GM12878 (cell line): ENCODE measurements around the gene STAG1. TPM values are rescaled to one million over a fixed set of nuclear protein-coding genes. Genes with fewer than 3 reads are reported as not detected.

Source experiments
- ATF2 ChIP-seq: IDR thresholded peaks from 2 replicates; pipeline ENCODE4 v1.6.1; 2012; ENCODE audit warnings: low read length, inconsistent platforms
- CREB1 ChIP-seq: IDR thresholded peaks from 2 replicates; pipeline ENCODE4 v1.6.1; 2012; ENCODE audit warnings: low read depth, mild to moderate bottlenecking, inconsistent platforms
- CTCF ChIP-seq, 3 experiments: IDR thresholded peaks in 2 of 3; conservative IDR thresholded peaks in 1 of 3; 2 replicates each; pipeline ENCODE4 v1.5.1; 2011; ENCODE audit warnings: low read depth in 3 of 3, low read length in 3 of 3, mild to moderate bottlenecking in 3 of 3, control low read depth in 2 of 3, moderate library complexity in 2 of 3, inconsistent platforms in 1 of 3, mixed read lengths in 1 of 3; ENCODE audit not compliant: control insufficient read depth in 2 of 3, insufficient read depth in 1 of 3; ENCODE audit errors: extremely low read depth in 1 of 3
- ETV6 ChIP-seq, 2 experiments: fragments of 450-650 bp in 1 of 2; IDR thresholded peaks in 1 of 2; conservative IDR thresholded peaks in 1 of 2; 2 replicates each; pipeline ENCODE4 v1.6.1; 2014; ENCODE audit warnings: antibody characterized with exemption in 1 of 2, borderline replicate concordance in 1 of 2, low read depth in 1 of 2, mild to moderate bottlenecking in 1 of 2, moderate library complexity in 1 of 2
- FOS ChIP-seq: IDR thresholded peaks from 3 replicates; pipeline ENCODE4 v1.6.1; 2011; ENCODE audit warnings: borderline replicate concordance; ENCODE audit not compliant: insufficient read length; ENCODE audit errors: extremely low read depth
- HDGF ChIP-seq: fragments of 450-650 bp; IDR thresholded peaks from 2 replicates; pipeline ENCODE4 v1.6.1; 2016; ENCODE audit warnings: antibody characterized with exemption
- MEF2B ChIP-seq: fragments of 450-650 bp; IDR thresholded peaks from 2 replicates; pipeline ENCODE4 v1.6.1; 2018; ENCODE audit warnings: mild to moderate bottlenecking, moderate library complexity; ENCODE audit not compliant: partially characterized antibody, poor library complexity, severe bottlenecking
- MTA3 ChIP-seq: IDR thresholded peaks from 2 replicates; pipeline ENCODE4 v1.6.1; 2012; ENCODE audit warnings: low read length, inconsistent platforms, borderline replicate concordance
- NFIC ChIP-seq: IDR thresholded peaks from 2 replicates; pipeline ENCODE4 v1.6.1; 2012; ENCODE audit warnings: low read depth, mild to moderate bottlenecking, inconsistent platforms, low read length, moderate library complexity
- NFYB ChIP-seq: IDR thresholded peaks from 2 replicates; pipeline ENCODE4 v1.6.1; 2011; ENCODE audit warnings: low read depth, mild to moderate bottlenecking, low read length, improper control_type of control experiment, moderate library complexity; ENCODE audit not compliant: insufficient read depth
- PML ChIP-seq: IDR thresholded peaks from 2 replicates; pipeline ENCODE4 v1.6.1; 2012; ENCODE audit warnings: low read length, inconsistent platforms
- POLR2AphosphoS5 ChIP-seq: IDR thresholded peaks from 2 replicates; pipeline ENCODE4 v1.6.1; 2011; ENCODE audit warnings: mild to moderate bottlenecking, low read length, inconsistent platforms
- RELA ChIP-seq: fragments of 450-650 bp; IDR thresholded peaks from 2 replicates; pipeline ENCODE4 v1.8.0; 2014; ENCODE audit warnings: borderline replicate concordance; ENCODE audit not compliant: partially characterized antibody
- TBL1XR1 ChIP-seq: IDR thresholded peaks from 2 replicates; pipeline ENCODE4 v1.6.1; 2012; ENCODE audit warnings: low read depth, low read length, improper control_type of control experiment
- ZNF217 ChIP-seq: fragments of 450-650 bp; IDR thresholded peaks from 2 replicates; pipeline ENCODE4 v1.6.1; 2017; ENCODE audit warnings: antibody characterized with exemption, mild to moderate bottlenecking
- ZNF687 ChIP-seq: fragments of 450-650 bp; IDR thresholded peaks from 2 replicates; pipeline ENCODE4 v1.6.1; 2017; ENCODE audit warnings: mild to moderate bottlenecking, moderate library complexity
- polyA plus RNA-seq, 11 experiments: library from polyadenylated mRNA; depleted of rRNA in 4 of 11; unstranded in 6 of 11; stranded (reverse) in 5 of 11; fragments of >200 nt; fragmentation: Nextera tagmentation in 4 of 11; fragmentation: Illumina TruSeq in 1 of 11; extraction: Ambion mirVana in 4 of 11; extraction: Trizol in 1 of 11; gene quantifications; 1 replicate in 1 of 11; 2 replicates in 10 of 11; pipeline versions ENCODE4 v1.2.1 to v1.2.3, GENCODE V29; 2011 to 2016; ENCODE audit warnings: inconsistent platforms in 2 of 11, missing spikeins in 2 of 11, low read depth in 1 of 11
- total RNA-seq, 4 experiments: library from RNA; depleted of rRNA in 3 of 4; stranded (reverse); fragments of >200 nt in 3 of 4; fragmentation: Illumina TruSeq in 1 of 4; extraction: Trizol in 1 of 4; gene quantifications; 2 replicates each; pipeline versions ENCODE4 v1.2.1 to v1.2.3, GENCODE V29; 2013 to 2021
- TF ChIP-seq, protein P1 (sequence below): fragments of 150-350 bp; IDR thresholded peaks from 2 replicates; pipeline ENCODE4 v1.6.1; 2016; ENCODE audit warnings: low read depth, low read length
- TF ChIP-seq, protein P2 (sequence below): fragments of 450-650 bp; IDR thresholded peaks from 2 replicates; pipeline ENCODE4 v1.6.1; 2017; ENCODE audit warnings: mild to moderate bottlenecking

The STAG1 gene
- total and polyA plus RNA-seq, 10 of the 15 experiments (the other 5 are each of a cell fraction or from before 2014, with no cell fraction given), result 4.4 to 30.1 (median 20.2) TPM

DNA sequence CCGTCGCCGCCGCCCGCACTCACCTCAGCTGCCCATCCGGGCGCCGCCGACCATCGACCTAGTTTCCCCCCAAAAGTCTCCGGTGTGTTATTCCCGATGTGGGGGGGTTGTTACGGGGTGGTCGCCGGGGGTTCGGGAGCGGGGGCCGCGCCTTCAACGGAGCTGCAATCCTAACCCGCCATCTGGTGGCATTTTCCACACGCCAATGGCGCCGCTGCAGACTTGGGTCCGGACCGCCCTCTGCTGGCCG lies at the start of gene STAG1 (continued):
- TF ChIP-seq ATF2 (no peak), RELA (no peak), FOS (no peak), TBL1XR1 (no peak), NFIC (no peak), CREB1 (0 out of 2 replicates have a peak, but pooled peaks have one; percentile 76), MTA3 (no peak), CTCF (IDR thresholded peaks at IDR 0.05 in 2 of 3, conservative IDR thresholded peaks at IDR 0.05 in 1 of 3; ENCODE audit: control insufficient read depth in 2 of 3, extremely low read depth in 1 of 3, insufficient read depth in 1 of 3, low read depth in 3 of 3, low read length in 3 of 3) (peak in 2 of 3 experiments; percentile 98 to 100; a peak in 3 of 6 replicates), ZNF217 (0 out of 2 replicates have a peak, but pooled peaks have one; percentile 5), POLR2AphosphoS5 (no peak; the same call in 1 of the 2 replicates), ZNF687 (no peak), NFYB (no peak), HDGF (no peak), MEF2B (no peak), PML (no peak; the same call in 1 of the 2 replicates), ETV6 (conservative IDR thresholded peaks at IDR 0.05 in 1 of 2, IDR thresholded peaks at IDR 0.05 in 1 of 2; ENCODE audit: borderline replicate concordance in 1 of 2, low read depth in 1 of 2) (no peak)
- TF ChIP-seq, protein P1, sequence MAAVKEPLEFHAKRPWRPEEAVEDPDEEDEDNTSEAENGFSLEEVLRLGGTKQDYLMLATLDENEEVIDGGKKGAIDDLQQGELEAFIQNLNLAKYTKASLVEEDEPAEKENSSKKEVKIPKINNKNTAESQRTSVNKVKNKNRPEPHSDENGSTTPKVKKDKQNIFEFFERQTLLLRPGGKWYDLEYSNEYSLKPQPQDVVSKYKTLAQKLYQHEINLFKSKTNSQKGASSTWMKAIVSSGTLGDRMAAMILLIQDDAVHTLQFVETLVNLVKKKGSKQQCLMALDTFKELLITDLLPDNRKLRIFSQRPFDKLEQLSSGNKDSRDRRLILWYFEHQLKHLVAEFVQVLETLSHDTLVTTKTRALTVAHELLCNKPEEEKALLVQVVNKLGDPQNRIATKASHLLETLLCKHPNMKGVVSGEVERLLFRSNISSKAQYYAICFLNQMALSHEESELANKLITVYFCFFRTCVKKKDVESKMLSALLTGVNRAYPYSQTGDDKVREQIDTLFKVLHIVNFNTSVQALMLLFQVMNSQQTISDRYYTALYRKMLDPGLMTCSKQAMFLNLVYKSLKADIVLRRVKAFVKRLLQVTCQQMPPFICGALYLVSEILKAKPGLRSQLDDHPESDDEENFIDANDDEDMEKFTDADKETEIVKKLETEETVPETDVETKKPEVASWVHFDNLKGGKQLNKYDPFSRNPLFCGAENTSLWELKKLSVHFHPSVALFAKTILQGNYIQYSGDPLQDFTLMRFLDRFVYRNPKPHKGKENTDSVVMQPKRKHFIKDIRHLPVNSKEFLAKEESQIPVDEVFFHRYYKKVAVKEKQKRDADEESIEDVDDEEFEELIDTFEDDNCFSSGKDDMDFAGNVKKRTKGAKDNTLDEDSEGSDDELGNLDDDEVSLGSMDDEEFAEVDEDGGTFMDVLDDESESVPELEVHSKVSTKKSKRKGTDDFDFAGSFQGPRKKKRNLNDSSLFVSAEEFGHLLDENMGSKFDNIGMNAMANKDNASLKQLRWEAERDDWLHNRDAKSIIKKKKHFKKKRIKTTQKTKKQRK, result no peak
- TF ChIP-seq, protein P2, sequence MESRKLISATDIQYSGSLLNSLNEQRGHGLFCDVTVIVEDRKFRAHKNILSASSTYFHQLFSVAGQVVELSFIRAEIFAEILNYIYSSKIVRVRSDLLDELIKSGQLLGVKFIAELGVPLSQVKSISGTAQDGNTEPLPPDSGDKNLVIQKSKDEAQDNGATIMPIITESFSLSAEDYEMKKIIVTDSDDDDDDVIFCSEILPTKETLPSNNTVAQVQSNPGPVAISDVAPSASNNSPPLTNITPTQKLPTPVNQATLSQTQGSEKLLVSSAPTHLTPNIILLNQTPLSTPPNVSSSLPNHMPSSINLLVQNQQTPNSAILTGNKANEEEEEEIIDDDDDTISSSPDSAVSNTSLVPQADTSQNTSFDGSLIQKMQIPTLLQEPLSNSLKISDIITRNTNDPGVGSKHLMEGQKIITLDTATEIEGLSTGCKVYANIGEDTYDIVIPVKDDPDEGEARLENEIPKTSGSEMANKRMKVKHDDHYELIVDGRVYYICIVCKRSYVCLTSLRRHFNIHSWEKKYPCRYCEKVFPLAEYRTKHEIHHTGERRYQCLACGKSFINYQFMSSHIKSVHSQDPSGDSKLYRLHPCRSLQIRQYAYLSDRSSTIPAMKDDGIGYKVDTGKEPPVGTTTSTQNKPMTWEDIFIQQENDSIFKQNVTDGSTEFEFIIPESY, result no peak
